Stimulated activated CD8-positive, alpha-beta memory T cell treated with anti-CD3 and anti-CD28 coated beads, Interleukin-4, amount 100 ng/mL, for 48 hours (primary cell): ENCODE data around the gene ROR1.
A peak's percentile ranks its signal among the peaks of the same experiment; 100 is the strongest.

Experiments
- DNase-seq: peaks from one replicate; pipeline ENCODE4 v3.0.0-alpha.2; 2020

Gene ROR1

DNA sequence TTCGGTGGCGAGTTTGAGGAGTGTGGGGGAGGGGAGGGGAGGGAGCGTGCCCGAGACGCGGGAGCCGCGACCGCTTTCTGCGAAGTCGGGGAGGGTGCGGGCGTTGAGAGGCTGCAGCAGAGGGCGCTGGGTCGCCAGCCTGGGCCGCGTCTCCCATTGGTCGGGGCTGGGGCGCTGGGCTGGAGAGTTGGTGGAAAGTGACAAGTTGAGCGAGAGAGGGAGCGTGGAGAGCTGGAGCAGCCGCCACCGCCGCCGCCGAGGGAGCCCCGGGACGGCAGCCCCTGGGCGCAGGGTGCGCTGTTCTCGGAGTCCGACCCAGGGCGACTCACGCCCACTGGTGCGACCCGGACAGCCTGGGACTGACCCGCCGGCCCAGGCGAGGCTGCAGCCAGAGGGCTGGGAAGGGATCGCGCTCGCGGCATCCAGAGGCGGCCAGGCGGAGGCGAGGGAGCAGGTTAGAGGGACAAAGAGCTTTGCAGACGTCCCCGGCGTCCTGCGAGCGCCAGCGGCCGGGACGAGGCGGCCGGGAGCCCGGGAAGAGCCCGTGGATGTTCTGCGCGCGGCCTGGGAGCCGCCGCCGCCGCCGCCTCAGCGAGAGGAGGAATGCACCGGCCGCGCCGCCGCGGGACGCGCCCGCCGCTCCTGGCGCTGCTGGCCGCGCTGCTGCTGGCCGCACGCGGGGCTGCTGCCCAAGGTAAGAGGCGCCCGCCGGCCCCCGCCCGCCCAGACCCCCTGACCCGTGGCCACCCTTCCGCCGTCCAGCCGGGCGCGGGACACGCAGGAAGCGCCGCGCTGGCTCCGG is at the start of gene ROR1:
Gene ROR1 (plus strand): TSS at position 203 of the 802 bp plus-strand sequence.
- DNase-seq: peak; percentile 74

GRCh38 chr1:63724375-63724899 is 49.4 kb upstream of the ROR1 start:
- DNase-seq: no peak

DNA sequence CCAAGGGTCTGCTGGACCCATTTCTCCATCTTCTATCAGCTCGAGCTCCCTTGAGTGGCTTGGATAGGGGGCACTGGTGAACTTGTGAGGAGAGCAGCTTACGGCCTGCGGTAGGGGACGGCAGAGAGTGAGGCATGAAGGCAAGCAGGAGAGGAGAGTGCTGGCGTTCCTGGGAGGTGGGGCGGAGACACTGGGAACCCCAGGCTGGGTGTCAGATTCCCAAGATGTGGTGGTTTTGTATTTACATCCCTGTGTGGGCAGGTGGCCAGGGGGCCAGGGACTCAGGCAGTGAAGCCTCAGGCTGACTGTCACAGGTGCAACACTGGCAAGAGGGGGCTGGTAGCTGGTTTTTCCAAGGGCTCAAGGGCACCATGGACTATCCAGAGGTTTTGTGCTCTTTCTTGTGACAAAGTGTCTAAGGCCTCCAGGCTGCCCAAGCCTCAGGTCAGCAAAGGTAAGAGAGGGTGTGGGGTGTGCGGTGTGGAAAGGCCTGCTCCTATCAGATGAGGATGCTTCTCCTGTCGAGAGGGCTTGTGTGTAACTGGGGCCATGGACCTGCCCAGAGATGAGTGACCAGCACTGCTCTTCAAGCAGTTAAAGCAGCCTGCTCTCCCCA is 45.1 kb upstream of the ROR1 start:
- no peak for DNase-seq

GRCh38 chr1:63729227-63729620 is 44.6 kb upstream of the ROR1 start:
- no peak for DNase-seq

DNA sequence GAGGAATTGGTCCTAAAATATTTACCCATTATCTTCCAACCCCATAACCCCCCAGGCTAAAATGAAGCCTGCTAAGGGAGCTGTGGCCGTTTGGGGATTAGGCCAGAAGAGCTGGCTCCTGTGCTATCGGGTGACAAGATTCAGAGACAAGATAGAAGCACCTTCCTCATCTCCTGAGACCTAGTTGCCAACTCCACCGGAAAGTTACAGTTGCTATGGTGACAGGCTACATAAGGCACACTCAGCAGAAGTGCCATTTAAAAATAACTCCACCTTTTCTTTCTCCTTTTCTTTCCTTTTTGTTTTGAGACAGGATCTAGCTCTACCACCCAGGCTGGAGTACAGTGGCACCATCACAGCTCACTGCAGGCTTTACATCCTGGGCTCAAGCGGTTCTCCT is 43.6 kb upstream of the ROR1 start:
- no peak for DNase-seq

DNA sequence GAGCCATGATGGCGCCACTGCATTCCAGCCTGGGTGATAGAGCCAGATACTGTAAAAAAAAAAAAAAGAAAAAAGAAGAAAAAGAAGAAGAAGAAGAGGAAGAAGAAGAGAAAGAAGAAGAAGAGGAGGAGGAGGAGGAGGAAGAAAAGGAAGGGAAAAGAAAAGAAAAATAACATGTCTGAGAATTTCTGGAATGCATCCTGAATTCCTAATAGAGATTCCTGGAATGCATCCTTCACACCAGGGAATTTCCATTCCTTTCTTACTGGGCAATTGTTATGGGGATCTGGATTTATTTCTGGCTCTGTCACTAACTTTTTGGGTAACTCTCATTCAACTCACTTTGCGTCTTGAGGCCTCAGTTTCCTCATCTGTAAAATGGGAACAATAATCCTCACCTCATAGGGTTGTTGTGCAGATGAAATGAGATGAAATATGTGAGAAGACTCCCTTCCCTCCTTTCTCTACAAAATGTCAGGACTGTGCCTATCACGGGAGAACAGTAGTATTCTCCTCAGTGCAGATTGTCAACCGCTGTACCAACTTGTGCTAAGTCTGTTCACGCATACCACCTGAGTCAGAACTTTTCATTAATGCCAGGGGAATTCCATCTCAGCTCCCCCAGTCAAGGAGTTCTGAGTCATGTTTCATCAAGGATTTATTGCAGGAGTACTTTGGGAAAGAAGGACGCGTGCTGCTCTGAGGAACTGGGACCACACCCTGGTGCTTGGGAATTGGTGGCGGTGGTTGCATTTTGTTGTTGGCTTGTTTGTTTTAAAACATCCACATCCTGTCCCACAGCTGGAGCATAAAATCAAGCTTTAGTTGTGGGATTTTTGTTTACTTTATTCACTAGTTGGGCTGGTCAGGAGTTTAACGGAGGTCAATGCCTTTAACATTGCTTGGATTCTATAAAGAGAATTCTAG is 42.4 kb upstream of the ROR1 start:
- no peak for DNase-seq

GRCh38 chr1:63732666-63733065 is 41.2 kb upstream of the ROR1 start:
- no peak for DNase-seq

DNA sequence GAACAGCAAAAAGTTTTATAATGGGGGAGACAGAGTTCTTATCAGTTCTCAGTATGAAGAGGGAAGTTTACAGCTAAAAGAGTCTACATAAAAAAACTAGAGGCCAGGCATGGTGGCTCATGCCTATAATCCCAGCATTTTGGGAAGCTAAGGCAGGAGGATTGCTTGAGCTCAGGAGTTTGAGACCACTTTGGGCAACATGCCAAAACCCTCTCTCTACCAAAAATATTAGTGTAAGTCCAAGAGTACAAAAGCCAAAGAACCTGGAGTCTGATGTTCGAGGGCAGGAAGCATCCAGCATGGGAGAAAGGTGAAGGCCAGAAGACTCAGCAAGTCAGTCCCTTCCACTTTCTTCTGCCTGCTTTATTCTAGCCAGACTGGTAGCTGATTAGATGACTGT is 35.0 kb upstream of the ROR1 start:
- no peak for DNase-seq

DNA sequence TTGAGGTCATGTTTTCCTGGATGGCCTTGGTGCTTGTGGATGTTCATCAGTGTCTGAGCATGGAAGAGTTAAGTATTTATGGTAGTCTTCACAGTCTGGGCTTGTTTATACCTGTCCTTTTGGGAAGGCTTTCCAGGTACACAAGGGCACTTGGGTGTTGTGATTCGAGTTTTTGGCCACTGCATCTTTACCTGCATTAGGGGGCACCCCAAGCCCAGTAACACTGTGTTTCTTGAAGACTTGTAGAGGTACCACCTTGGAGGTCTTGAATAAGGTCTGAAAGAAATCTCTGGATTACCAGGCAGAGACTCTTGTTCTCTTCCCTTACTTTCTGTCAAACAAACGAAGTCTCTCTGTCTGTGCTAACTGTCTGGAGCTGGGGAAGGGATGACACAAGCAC is 34.4 kb upstream of the ROR1 start:
- no peak for DNase-seq

DNA sequence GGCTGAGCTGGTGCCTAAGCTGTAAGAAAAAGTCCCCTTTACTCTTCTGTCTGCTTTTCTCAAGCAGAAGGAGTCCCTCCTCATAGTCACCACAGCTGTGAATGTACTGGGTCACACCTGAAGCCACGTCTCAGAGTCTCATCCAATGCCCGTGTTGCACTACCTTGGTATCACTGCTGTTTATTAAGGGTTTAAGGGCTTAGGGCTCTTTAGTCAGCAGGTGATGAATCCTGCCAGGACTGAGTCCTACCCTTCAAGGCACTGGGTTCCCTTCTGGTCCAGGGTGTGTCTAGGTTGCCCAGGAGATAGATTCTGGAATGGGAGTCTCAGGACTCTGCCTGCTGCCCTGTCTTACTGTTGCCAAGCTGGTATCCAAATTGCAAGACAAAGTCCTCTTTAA is 33.4 kb upstream of the ROR1 start:
- no peak for DNase-seq

DNA sequence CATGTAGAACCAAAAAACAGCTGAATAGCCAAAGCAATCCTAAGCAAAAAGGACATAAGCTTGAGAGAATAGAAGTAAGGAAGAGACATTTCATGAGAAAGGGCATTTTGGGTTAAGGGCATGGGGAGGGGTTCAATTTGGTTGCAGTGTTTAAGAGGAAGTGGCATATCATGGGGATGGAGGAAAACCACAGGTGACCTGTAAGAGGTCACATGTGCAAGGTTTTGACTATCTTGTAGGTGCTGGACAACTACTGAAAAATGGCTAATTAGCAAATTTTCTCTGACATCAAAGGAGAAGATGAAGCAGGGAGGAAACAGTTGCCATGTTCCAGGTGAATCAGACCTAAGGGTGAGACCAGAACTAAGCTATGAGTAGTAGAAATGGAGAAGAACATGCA is 31.3 kb upstream of the ROR1 start:
- DNase-seq: no peak

GRCh38 chr1:63743781-63744180 is 30.0 kb upstream of the ROR1 start:
- no peak for DNase-seq

DNA sequence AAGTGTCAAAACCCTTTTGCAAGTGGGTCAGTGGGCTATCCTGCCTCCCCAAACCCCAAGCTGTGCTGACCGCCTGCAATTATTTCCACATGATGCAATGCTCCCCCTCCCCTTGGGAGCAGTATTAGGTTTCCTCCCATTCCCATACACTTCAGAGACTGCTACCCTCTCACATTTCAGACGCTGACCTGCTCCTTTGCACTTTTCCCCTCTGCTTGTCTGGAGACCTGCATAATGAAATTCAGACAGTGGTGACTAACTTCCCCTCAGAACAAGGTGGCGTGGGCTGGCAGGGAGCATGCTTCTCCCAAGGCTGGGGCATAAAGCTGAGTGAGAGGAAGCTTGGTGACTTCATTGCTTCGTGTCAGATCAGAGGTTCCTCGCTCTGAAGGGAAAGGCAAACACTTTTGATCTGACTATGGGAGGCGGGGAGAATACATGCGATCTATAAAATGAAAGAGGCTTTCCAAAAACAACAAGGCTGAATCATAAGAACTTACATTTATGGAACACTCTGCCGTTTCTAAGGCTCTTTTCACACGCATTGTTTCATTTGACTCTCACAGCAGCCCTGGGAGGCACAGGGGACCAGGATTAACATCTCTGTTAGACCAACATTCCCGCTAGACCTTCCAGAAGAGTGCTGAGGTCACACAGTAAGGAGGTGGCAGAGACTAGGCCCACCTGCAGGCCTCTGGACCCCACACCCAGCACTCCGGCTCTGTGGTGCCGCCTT is 27.5 kb upstream of the ROR1 start:
- peak; percentile 25 for DNase-seq

GRCh38 chr1:63747445-63747844 is 26.4 kb upstream of the ROR1 start:
- no peak for DNase-seq

DNA sequence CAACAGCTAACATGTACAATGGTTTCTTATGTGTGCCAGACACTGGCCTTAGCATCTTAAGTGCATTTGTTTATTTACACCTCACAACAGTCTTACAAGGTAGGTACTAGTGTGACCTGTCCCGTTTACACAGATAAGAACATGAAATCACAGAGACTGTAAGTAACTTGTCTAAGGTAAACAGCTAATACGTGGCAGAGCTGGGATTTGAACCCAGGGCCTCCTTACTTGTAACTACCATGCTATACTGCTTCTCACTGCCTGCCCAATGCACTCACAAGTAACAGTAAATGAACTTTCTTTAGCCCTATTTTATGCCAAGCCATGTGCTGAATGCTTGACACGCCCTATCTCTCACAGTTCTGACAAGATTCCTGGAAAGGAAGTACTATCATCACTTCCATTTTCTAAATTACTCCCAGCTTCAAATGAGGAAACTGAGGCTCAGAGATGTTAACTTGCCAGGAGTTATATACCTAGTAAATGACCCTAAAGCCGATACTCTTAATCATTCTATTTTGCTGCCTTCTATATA is 25.7 kb upstream of the ROR1 start:
- no peak for DNase-seq

- no peak for DNase-seq
These were observed 25.2 kb upstream of the ROR1 start for GRCh38 chr1:63748641-63749040.

DNA sequence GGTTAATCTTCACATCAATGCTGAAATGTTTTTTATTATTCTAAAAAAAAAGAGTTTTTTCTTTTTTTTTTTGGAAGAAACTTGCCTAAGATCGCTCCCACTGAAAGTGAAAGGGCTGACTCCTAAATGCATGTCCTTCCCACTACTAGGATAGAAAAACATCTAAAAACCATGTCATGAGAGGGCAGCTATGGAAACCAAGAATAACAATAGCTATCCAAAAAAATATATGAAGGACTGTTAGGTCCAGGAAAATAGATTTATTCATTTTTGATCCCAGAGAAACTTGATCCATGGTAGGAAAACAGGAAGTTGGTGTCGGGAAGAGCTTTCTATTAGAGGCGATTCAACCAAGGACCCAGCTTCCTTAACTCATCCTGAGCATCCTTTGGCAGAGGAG is 23.1 kb upstream of the ROR1 start:
- DNase-seq: no peak

DNA sequence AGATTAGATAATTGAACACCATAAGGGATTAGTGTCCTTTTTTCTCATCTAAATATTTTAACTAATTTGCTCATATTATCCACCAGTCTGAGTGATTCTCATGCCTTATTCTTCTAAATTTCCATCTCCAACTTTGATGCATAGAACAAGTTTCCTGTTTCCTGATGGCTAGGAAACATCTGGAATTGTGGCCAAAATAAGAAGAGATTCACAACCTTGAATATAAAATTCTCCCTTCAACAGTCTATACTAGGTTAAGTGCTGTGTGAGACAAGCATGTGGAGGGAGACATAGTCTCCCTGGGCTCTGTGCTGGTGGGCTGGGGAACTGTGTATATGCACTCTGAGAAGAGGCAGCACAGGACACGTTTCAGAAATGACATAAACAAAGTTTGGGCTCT is 21.6 kb upstream of the ROR1 start:
- no peak for DNase-seq

DNA sequence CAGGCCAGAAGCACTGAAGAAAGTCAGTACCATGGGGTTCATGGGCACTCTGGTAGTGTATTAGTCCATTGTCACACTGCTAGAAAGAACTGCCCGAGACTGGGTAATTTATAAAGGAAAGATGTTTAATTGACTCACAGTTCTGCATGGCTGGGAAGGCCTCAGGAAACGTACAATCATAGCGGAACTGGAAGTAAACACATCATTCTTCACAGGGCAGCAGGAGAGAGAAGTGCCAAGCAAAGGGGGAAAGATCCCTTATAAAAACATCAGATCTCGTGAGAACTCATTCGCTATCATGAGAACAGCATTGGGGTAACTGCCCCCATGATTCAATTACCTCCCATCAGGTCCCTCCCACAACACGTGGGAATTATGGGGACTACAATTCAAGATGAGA is 20.2 kb upstream of the ROR1 start:
- DNase-seq: no peak

DNA sequence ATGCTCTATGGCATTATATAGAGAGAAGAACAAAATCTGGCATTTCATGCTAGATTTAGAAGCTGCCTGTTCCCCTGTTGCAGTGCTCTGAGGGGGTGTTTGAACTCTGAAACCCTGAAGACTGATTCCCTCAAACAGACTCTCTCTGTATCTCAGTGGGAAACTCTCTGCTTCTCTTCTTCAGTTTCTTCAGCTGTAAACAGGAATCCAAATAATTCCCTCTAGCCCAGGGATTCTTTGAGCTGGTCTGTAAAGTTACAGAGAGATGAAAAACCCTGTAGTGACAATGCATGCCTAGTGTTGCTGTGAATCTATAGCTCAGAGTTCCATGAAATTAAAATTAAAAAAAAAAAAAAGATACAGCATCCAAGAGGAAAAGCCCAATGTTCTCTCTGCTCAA is 17.0 kb upstream of the ROR1 start:
- no peak for DNase-seq

GRCh38 chr1:63757334-63757733 is 16.5 kb upstream of the ROR1 start:
- no peak for DNase-seq

DNA sequence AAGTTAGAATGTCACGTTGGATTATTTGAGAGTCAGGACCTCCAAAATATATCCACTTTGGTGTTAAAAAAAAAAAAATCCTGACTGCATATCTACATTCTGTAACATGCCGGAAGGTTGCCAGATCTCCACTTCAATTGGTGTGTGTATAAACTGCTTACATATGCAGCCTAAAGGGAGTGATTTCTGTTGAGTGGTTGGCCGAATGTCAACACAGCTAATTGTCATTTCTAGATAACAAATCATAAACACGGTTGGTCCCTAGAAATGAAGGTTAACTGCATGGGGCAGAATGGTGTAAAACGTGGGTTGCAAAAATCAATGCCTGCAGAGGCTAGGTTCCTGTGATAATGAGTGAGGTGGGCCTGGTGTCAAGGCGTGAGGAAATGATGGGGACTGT is 15.0 kb upstream of the ROR1 start:
- no peak for DNase-seq

- DNase-seq: no peak
These were observed 14.0 kb upstream of the ROR1 start for GRCh38 chr1:63759778-63760177.
